Prostate gland (tissue), 2 donors: ENCODE data around the gene SIPA1L3.
"Not testable (repeated sequence)": the region's sequence is repeated elsewhere in the genome, so short reads cannot be mapped to it uniquely, and the experiment has no call there.

Source experiments
- CTCF ChIP-seq, 4 experiments: fragments of 200-600 bp in 2 of 4; fragments of 450-650 bp in 2 of 4; sonication (generic) in 2 of 4; IDR thresholded peaks; 1 replicate in 3 of 4; 2 replicates in 1 of 4; pipeline ENCODE4 v1.5.1; 2016 to 2019; ENCODE audit warnings: antibody characterized with exemption in 4 of 4, mild to moderate bottlenecking in 2 of 4, moderate library complexity in 2 of 4
- POLR2A ChIP-seq: fragments of 450-650 bp; IDR thresholded peaks from one replicate; pipeline ENCODE4 v1.6.1; 2016; ENCODE audit warnings: antibody characterized with exemption, mild to moderate bottlenecking
- POLR2AphosphoS5 ChIP-seq: sonication (generic); formaldehyde crosslinking; IDR thresholded peaks from one replicate; pipeline ENCODE4 v1.6.1; 2017; ENCODE audit warnings: antibody characterized with exemption

- not testable (repeated sequence) for TF ChIP-seq POLR2A; CTCF (IDR thresholded peaks at IDR 0.05); POLR2AphosphoS5
Observed at GRCh38 chr19:37865930-37866329, 41.1 kb upstream of the SIPA1L3 start.
